Fibroblast of mammary gland (primary cell): ENCODE measurements around the gene TARP.

Source experiments
- DNase-seq: peaks from one replicate; pipeline ENCODE4 v3.0.0-alpha.2; 2010; ENCODE audit warnings: low read depth
- H3K4me3 ChIP-seq: 2 replicates; pipeline ENCODE4 v1.5.1; 2011; ENCODE audit warnings: low read depth, mild to moderate bottlenecking, low read length, moderate library complexity; ENCODE audit not compliant: control insufficient read depth
- TF ChIP-seq, protein P1 (sequence below): conservative IDR thresholded peaks from 2 replicates; pipeline ENCODE4 v1.5.1; 2011; ENCODE audit warnings: low read depth, low read length, inconsistent platforms; ENCODE audit not compliant: control insufficient read depth, insufficient read depth

The TARP gene

DNA sequence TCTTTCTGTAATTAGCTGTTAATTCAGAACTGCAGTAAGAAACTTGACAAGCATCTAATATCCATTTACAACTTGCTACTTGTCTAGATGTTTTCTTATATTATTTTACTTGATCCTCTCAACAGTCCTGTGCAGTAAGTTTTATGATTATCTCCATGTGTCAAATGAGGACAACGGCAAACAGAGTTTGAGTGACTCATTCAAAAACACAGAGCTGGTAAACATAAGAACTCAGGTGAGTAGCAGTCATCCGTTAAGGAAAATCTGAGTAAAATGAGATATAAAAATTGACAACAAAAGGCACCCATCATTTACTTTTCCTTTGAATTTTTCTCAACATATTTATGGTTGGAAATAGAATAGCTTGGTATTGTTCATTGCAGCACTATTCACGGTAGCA, 19.0 kb upstream of the TARP start:
- no peak for DNase-seq
- no peak overlapping the region for H3K4me3 ChIP-seq
- TF ChIP-seq, protein P1, sequence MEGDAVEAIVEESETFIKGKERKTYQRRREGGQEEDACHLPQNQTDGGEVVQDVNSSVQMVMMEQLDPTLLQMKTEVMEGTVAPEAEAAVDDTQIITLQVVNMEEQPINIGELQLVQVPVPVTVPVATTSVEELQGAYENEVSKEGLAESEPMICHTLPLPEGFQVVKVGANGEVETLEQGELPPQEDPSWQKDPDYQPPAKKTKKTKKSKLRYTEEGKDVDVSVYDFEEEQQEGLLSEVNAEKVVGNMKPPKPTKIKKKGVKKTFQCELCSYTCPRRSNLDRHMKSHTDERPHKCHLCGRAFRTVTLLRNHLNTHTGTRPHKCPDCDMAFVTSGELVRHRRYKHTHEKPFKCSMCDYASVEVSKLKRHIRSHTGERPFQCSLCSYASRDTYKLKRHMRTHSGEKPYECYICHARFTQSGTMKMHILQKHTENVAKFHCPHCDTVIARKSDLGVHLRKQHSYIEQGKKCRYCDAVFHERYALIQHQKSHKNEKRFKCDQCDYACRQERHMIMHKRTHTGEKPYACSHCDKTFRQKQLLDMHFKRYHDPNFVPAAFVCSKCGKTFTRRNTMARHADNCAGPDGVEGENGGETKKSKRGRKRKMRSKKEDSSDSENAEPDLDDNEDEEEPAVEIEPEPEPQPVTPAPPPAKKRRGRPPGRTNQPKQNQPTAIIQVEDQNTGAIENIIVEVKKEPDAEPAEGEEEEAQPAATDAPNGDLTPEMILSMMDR: no peak

DNA sequence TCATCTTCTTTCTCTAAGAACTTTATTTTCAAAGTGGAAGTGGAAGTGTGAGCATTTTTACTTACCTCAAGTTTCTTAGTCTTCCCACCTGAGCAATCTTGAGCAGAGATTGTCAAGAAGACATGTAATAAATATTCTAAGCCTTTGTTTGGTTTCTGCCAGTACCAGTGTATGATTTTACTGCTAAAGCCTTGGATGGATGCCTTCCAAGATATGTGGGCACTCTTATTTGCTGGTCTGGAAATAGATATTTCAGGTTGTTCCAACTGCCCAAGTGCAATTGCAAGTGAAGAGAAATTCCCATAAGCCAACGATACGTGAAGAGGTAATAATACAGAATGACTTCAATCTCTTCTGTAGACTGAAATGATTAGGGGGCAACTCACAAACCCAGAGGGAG, 18.2 kb upstream of the TARP start:
- DNase-seq: no peak
- TF ChIP-seq, protein P1: no peak
- H3K4me3 ChIP-seq: no peak overlapping the region

DNA sequence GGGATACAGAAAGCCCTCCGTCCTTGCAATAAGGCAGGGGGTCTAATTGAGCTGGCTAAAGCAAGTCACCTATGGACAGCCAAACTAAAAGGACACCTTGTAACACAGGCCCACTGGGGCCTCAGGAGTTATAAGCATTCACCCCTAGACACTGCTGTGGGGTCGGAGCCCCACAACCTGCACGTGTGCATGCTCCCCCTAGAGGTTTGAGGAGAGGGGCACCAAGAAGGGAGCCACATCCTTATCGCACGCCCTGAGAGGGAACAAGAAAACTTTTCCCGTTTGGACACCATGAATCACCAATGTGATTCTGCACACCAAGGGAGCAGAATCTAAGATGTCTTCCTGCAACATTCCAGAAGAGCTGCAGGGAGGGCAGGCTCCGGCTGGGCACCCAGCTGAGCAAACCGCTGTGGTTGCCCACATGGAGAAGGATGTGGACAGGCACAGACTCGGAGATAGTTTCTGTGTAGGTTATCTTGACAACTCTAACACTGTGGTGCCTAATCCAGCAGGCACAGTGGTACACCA, 17.7 kb upstream of the TARP start:
- H3K4me3 ChIP-seq: no peak overlapping the region
- TF ChIP-seq, protein P1: no peak
- DNase-seq: no peak

DNA sequence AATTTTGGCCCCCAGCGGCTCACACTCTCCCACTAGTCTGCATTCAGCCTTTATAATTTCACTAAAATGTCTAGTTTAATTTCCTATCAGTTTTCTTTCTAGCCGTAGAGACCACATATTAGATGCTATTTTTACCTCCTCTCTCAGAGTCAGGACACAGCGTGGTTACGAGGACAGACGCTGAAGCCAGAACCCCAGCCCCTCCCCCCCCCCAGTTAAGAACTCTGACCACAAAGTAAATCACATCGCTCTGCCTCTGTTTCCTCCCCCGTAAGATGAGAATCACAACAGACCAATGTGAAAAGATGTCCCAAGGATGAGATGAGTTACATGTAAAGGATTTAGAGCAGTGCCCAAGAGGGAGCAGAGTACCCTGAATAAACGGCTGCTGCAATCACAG, 11.1 kb upstream of the TARP start:
- no peak overlapping the region for H3K4me3 ChIP-seq
- no peak for DNase-seq
- TF ChIP-seq, protein P1: no peak

DNA sequence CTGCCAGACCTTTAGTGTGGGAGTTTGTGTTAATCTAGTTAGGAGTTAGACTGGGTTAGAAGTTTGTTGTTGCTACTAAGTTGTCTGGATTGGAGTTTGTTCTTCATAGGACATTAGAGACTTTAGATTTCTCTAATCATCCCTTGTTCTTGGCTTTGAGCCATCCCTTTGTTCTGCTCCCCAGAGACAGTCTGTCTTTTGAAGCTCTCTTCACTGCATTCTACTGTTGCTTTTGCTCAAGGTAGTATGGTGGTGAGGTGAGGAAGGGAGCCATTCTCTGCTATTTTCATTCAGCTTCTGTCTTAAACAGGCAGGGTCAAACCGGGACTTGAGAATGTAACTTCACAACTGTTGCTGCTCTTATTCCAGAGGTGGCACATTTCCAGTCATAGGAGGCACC, 10.4 kb upstream of the TARP start:
- H3K4me3 ChIP-seq: no peak overlapping the region
- no peak for DNase-seq
- TF ChIP-seq, protein P1: no peak

DNA sequence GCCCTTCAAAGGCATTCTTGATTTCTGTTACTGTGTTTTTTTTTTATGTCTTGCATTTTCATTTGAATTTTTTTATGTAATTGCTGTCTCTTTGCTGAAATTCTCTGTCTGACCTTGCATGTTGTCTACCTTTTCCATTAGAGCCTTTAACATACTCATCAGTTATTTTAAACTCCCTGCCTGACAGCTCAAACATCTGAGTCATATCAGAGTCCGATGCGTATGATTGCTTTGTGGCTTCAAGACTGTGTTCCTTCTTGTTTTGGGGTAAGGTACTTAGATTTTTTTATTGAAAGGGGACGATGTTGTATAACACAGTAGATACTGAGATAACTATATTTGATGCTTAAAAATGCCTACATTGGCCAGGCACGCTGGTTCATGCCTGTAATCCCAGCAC, 9.7 kb upstream of the TARP start:
- H3K4me3 ChIP-seq: no peak overlapping the region
- DNase-seq: no peak
- TF ChIP-seq, protein P1: no peak

DNA sequence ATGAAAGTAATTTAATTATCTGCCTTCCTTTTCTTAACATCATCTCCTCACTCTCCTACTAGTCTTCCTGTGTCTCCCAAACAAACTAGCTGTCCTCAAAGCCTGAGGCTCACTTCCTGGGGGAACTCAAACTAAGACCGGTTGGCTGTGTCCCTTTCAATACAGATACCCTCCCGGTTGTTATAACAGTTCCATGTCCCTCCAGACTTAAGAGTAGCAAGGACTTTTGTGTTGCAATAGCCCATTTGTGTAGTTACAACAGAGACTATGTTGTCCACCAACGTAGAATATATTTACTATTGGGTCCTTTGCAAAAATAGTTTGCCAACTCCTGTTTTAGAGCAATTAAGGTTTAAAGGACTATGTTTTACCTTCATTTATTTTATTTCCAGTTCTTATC, 8.6 kb upstream of the TARP start:
- TF ChIP-seq, protein P1: no peak
- H3K4me3 ChIP-seq: no peak overlapping the region
- DNase-seq: no peak
